ENCODE measurements around the gene RIPPLY3. TPM values are rescaled to one million over a fixed set of nuclear protein-coding genes. Genes with fewer than 3 reads are reported as not detected.

RIPPLY3 gene
- total RNA-seq, 1 donor from 2014 or later = not detected

- H3K4me3 Mint-ChIP-seq (ENCODE audit: low read depth) = no peak overlapping the region
- H3K27me3 Mint-ChIP-seq (ENCODE audit: low read depth) = no peaks in the 10 kb centered on the region
- no peak overlapping the region for H3K27ac Mint-ChIP-seq
- no peaks in the 10 kb centered on the region for H3K9me3 Mint-ChIP-seq
- no peaks in the 10 kb centered on the region for H3K4me1 Mint-ChIP-seq (ENCODE audit: low read depth)
- intact Hi-C loops (cut with micrococcal nuclease) = no loop called here
- peaks cover 3% of the 10 kb centered on the region for H3K36me3 Mint-ChIP-seq (ENCODE audit: low read depth)
- DNase-seq (ENCODE audit: low spot score) = no peak
Observed at GRCh38 chr21:37061926-37062592, 55.6 kb downstream of the RIPPLY3 start.

GRCh38 chr21:37062593-37062935 lies 56.1 kb downstream of the RIPPLY3 start:
- no peak overlapping the region for H3K4me3 Mint-ChIP-seq (ENCODE audit: low read depth)
- intact Hi-C loops (cut with micrococcal nuclease) = no loop called here
- no peak overlapping the region for H3K27ac Mint-ChIP-seq
- H3K27me3 Mint-ChIP-seq (ENCODE audit: low read depth) = no peaks in the 10 kb centered on the region
- no peak for DNase-seq (ENCODE audit: low spot score)
- peaks cover 5% of the 10 kb centered on the region for H3K36me3 Mint-ChIP-seq (ENCODE audit: low read depth)
- H3K4me1 Mint-ChIP-seq (ENCODE audit: low read depth) = no peaks in the 10 kb centered on the region
- no peaks in the 10 kb centered on the region for H3K9me3 Mint-ChIP-seq

GRCh38 chr21:37063433-37063832 lies 56.9 kb downstream of the RIPPLY3 start:
- intact Hi-C loops (cut with micrococcal nuclease) = no loop called here
- DNase-seq (ENCODE audit: low spot score) = no peak
- no peaks in the 10 kb centered on the region for H3K27me3 Mint-ChIP-seq (ENCODE audit: low read depth)

GRCh38 chr21:37064841-37065240 lies 58.3 kb downstream of the RIPPLY3 start:
- H3K27me3 Mint-ChIP-seq (ENCODE audit: low read depth) = no peaks in the 10 kb centered on the region
- no peaks in the 10 kb centered on the region for H3K9me3 Mint-ChIP-seq
- H3K36me3 Mint-ChIP-seq (ENCODE audit: low read depth) = peaks cover 20% of the 10 kb centered on the region
- H3K4me1 Mint-ChIP-seq (ENCODE audit: low read depth) = peaks cover 4% of the 10 kb centered on the region
- no peak for DNase-seq (ENCODE audit: low spot score)
- intact Hi-C loops (cut with micrococcal nuclease) = no loop called here
- no peak overlapping the region for H3K4me3 Mint-ChIP-seq (ENCODE audit: low read depth)
- peak overlapping the region; percentile 3 for H3K27ac Mint-ChIP-seq

More at GRCh38 chr21:37063433-37063832, 56.9 kb downstream of the RIPPLY3 start:
- Mint-ChIP-seq H3K27ac (no peak overlapping the region), H3K36me3 (ENCODE audit: low read depth) (peaks cover 10% of the 10 kb centered on the region), H3K4me3 (ENCODE audit: low read depth) (no peak overlapping the region), H3K4me1 (ENCODE audit: low read depth) (no peaks in the 10 kb centered on the region), H3K9me3 (no peaks in the 10 kb centered on the region)

- intact Hi-C loops (cut with micrococcal nuclease) = no loop called here
- DNase-seq (ENCODE audit: low spot score) = no peak
- H3K4me1 Mint-ChIP-seq (ENCODE audit: low read depth) = peaks cover 9% of the 10 kb centered on the region
- no peak overlapping the region for H3K4me3 Mint-ChIP-seq (ENCODE audit: low read depth)
- no peaks in the 10 kb centered on the region for H3K9me3 Mint-ChIP-seq
- H3K27ac Mint-ChIP-seq = no peak overlapping the region
- peaks cover 27% of the 10 kb centered on the region for H3K36me3 Mint-ChIP-seq (ENCODE audit: low read depth)
- no peaks in the 10 kb centered on the region for H3K27me3 Mint-ChIP-seq (ENCODE audit: low read depth)
Observed at GRCh38 chr21:37065561-37066177, 59.2 kb downstream of the RIPPLY3 start.

Other genes with a start within 250 kb of the RIPPLY3 start
- 17.2 and 18.7 TPM in 2 replicates for gene HLCS, start 40.0 kb upstream of the RIPPLY3 start, total RNA-seq
- gene PIGP, start 66.4 kb downstream of the RIPPLY3 start, total RNA-seq = 20.6 and 23.7 TPM in 2 replicates
- gene TTC3, start 66.6 kb downstream of the RIPPLY3 start, total RNA-seq = 60.9 and 66.8 TPM in 2 replicates

Data from activated T-helper 2 cell treated with anti-CD3 and anti-CD28 coated beads, Interferon-gamma antibody, Interleukin-2, Interleukin-4, amounts not matched to agents 10 μg/mL and 5 μg/mL and 100 μg/mL, durations not matched to agents 14 hours and 24 hours and 36 hours (primary cell).